GM21423 (cell line): Measurements from ENCODE around the gene ULBP3.
A peak's percentile ranks its signal among the peaks of the same experiment; 100 is the strongest.

Experiments
- ATAC-seq: cut with Tn5 transposase; IDR thresholded peaks from one replicate; pipeline ENCODE4 v1.9.1; 2021; ENCODE audit warnings: mild to moderate bottlenecking, moderate library complexity; ENCODE audit not compliant: unreplicated experiment

Gene ULBP3

DNA sequence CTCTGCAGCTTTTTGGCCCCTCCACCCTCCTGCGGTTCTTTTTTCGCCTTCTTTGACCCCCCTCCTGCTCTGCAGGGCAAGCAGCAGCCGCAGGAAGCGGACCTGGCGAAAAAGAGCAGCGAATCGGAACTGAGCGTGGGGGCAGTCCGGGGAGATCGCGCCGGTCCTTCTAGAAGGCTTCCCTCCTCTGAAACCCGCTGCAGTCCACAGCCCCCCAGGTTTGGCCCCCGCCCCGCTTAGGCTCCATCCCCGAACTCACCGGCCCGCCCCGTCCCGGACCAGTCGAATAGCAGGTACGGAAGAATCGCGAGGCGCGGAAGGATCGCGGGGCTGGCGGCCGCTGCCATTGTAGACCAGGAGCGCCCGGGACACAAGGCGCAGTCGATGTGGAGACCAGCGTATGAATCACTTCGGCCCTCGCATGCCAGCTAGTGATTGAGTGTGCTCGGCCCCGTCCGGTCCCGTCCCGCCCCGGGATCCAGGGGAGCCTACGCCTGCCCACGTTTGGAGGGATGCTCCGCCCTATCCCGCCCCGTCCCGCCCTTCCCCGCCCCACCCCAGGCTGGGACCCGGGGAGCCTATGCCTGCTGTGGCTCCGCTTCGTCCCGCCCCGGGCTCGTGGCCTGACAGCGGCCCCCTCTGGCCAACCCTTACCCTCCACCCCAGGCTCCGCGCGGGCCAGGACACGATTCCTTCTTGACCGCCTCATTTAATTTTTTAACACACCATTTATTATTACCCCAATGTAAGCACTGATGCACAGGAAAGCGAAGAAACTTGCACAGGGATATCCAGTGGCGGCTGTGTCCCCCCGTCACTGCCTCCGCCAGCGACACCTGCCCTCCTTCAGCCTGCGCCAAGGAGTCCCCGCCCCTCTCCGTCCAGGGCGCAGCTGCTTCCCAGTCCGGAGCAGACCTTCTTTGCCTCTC is at the start of gene ULBP3:
ULBP3 (minus strand) TSS at position 402 of the 929 bp plus-strand sequence; CDS start at position 347, 55 bp downstream.
- ATAC-seq, result peak; percentile 78

DNA sequence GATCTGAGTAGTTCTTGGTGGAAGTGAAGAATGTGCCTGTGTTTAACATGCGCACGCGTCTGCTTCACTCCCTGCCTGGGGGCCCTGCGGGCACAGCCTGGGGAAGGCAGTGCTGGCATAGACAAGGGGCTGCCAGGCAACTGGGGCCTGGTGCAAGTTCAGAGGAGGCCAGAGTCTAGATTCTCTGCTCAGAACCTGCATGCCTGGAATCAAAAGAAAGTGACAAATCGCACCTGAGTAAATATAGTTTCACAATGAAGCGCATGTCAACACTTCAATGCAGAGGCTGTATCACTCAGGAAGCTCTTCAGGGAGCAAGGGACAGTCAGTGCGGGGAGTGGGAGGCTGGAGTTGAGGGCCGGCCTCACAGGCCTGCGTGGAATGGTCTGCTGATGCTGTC is 49.7 kb upstream of the ULBP3 start:
- no peak for ATAC-seq

DNA sequence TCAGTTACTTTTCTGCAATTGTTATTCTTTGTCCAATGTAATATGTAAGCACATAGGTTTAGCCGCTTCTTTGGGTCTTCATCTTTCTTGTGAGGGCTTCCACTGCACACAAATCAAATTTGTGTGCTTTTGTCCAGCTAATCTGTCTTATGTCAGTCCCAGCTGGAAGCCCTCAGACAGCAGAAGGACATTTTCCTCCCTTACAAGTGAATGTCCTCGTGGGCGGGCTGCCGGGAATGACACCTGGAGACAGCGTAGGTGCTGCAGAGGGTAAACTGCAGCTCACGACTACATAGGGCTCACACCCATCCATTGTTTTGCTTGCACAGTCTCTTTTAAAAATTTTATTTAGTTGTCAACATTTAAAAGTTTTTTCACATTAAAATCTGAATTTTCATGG is 49.3 kb upstream of the ULBP3 start:
- no peak for ATAC-seq

DNA sequence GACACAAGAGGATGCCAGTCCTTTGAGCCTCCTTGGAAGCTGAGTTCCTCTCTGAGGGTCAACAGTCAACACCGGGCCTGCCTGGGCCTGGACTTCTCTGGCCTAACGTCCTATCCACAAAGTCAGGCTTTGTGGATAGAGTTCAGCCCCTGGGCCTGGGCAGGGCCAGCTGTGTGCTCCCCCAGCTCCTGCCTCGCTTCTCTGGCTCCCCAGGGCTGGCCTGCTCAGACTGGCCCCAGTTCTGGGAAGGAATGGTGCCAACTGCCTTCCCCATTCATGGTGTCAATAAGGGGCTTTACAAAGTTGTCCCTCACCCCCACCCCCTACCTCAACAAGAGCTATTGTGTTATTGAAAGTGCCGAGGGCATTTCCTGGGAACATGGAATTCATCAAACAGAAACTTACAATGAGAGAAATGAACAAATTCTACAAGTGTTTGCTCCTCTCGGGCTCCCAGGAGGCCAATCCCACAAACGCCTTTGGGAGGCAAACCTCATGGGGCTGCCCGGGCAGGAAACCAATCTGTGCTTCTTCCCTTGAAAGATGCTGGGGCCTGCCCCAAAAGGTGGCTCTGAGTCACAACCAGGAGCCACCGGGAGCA is 47.4 kb upstream of the ULBP3 start:
- ATAC-seq, result no peak

DNA sequence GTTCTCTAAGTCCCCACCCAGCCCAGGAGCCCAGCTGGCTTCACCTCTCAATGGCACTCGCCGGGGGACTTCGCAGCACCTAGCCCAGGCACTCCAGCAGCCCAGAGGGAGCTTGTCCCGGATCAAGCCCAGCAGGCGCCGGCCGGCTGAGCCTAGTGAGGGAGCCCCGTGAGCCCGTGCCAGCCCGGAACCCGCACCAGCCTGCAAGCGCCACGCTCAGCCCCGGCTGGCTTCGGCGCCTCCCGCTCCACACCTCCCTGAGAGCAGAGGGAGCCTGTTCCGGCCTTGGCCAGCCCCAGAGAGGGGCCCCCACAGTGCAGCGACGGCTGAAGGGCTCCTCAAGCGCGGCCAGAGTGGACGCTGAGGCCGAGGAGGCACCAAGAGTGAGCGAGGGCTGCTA is 46.8 kb upstream of the ULBP3 start:
- ATAC-seq, result no peak

DNA sequence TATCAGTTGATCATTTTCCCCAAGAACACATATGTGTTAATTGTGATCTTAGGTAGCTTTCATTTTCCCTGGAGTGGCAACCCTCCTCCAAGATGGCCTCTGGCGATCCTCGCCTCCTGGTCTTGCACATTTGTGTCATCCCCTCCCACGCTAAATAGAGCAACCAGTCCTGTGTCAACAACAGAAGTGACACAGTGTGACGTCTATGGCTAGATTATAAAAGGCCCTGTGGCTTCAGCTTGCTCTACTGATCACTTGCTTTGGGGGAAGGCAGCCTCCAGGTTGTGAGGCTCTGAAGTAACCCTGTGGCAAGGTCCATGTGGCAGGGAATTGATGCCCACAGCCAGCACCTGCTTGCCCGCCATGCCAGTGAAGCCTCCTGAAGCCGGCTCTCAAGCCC is 43.3 kb upstream of the ULBP3 start:
- no peak for ATAC-seq

DNA sequence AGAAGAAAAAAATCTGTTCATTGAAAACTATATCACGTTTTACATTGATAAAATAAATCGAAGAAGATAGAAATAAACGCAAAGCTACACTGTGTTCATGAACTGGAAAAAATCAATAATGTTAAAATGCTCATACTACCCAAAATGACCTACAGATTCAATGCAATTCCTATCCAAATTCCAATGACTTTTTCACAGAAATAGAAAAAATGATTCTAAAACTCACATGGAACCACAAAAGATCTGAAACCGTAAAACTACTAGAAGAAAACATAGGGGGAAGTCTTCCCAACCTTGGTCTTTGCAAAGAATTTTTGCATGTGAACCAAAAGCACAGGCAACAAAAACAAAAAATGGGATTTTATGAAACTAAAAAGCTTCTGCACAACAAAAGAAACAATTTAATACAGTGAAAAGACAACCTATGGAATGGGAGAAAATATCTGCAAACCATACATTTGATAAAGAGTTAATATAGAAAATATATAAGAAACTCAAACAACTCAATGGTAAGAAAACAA is 33.9 kb upstream of the ULBP3 start:
- no peak for ATAC-seq

DNA sequence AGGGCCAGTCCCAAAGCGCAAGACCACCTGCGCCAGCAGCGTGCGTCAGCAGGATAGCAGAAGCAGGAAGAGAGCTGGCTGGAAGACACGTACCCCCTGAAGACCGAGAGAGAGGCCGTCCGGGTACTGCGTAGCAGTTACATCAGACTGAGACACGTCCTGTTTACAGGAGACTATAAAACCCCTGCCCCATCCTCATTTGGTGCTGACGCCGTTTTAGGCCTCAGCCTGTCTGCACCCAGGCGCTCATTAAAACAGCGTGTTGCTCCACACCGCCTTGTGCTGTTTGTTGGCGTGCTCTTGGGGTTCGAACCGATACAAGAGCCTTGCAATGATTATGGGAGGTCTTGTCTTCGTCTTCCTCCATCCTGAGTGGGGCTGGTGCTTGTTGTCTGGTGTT is 31.8 kb upstream of the ULBP3 start:
- no peak for ATAC-seq

DNA sequence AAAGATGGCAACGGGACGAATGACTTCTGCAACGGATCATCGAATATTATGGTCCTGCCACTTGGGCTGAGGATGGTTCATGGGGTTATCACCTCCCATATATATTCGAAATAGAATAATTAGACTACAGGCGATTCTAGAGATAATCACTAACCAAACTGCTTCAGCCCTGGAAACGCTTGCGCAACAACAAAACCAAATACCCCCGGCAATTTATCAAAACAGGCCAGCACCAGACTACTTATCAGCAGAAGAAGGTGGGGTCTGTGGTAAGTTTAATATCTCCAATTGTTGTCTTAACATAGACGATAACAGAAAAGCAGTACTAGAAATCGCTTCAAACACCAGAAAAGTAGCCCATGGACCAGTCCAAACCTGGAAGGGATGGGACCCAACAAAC is 31.0 kb upstream of the ULBP3 start:
- no peak for ATAC-seq

DNA sequence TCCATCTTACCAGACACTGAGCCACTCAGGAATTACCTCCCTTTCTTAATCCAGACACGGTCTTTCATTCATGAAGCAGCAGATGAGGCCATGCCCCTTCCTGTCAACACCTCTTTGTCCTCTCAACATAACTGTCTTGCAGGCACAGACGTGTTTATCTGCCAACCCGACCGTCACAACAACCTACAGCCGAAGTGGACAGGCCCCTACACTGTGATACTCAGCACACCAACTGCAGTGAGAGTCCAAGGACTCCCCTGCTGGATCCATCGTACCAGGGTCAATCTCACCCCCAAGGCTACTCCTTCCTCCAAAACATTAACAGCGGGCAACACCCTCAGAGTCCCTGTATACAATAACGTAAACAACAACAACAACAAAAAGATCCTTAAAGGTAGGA is 30.6 kb upstream of the ULBP3 start:
- no peak for ATAC-seq

DNA sequence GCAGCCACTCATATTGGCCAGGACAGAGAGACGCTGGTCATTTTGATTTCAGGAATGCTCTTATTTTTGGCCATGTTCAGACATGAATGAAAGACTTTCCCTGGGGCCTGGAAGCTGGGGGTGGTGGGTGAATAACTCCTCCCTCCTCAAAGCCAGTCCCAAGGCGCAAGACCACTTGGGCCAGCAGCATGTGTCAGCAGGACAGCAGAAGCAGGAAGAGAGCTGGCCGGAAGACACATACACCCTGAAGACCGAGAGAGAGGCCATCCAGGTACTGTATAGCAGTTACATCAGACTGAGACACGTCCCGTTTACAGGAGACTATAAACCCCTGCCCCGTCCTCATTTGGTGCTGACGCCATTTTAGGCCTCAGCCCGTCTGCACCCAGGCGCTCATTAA is 29.2 kb upstream of the ULBP3 start:
- ATAC-seq, result no peak

DNA sequence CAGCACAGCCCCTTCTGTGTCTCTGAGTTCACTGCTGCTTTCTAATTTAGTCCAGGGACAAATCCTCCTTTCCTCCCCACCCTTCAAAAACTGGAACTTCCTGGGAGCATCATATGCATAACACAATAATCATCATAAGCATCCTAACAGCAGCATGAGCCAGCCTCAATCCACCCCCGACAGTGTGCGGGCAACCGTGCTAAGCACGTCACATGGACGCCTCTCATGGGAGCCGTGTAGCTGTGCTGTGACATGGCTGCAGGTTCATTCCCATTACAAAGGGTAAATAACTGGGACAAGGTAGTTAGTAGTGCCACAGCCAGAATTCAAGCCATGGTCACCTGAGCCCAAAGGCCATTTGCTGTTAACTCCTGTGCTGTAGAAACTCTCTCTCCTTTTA is 24.5 kb upstream of the ULBP3 start:
- ATAC-seq, result no peak

DNA sequence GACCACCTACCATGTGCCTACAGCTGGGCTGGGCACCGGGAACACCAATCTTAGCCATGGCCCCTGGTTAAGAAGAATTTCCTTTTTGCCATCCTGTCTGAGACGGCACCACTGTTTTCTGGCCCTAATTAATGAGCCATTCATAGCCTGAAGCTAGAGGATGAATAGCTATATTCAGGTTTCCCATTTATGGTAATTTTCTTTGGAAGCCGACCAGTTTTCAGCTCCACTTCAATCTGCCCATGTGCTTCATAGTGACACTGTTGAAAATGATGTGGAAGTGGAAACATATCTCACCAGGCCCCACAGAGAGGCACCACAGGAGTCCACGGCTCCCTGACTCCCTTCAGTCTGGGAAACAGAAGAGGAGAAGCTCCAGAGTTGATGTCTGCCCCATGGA is 22.6 kb upstream of the ULBP3 start:
- ATAC-seq, result no peak

DNA sequence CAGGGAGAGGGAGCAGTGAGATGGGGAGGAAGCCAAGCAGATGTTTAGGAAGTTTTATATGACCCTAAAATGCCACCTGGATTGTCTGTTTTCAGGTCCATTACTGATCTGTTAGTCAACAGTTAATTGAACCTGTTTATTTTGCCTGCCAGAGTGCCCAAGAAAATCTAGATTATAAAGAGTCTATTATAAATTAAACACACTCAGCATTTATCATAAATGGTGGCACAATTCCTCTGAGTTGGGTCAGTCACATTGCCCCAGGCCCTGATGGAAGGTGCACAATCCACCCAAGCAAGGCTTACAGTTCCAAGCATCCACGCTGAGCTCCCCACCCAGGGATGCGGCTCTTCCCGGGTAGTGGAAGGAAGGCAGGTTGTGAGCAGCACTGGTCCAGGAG is 21.4 kb upstream of the ULBP3 start:
- ATAC-seq, result no peak

DNA sequence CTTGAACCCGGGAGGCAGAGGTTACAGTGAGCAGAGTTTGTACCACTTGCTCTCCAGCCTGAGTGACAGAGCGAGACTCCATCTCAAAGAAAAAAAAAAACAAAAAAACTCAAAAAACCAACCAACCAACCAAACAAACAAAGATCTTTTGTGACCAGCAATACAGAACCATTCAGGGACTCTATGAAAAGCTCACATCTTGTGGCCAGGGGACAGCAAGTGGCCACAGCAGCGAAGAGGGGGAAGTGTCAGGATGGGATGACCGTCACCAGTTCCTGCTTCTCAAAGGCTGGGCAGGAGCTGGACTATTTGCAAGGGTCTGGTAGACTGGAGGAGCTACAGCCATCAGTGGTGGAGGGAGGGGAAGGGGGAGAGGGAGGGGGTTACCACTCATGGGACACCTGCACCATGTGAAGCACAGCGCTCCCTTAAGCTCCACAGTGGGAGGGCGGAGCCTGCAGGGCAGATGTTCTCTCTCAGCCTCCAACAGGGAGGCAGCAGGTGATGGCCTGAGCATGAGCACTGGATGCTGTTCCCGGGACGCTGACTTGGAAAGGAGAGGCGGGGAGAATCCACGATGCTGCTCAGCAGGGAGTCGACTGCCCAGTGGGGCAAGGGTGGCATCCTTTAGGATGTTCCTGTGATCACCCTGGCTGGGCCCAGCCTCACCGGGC is 19.7 kb upstream of the ULBP3 start:
- ATAC-seq, result no peak

DNA sequence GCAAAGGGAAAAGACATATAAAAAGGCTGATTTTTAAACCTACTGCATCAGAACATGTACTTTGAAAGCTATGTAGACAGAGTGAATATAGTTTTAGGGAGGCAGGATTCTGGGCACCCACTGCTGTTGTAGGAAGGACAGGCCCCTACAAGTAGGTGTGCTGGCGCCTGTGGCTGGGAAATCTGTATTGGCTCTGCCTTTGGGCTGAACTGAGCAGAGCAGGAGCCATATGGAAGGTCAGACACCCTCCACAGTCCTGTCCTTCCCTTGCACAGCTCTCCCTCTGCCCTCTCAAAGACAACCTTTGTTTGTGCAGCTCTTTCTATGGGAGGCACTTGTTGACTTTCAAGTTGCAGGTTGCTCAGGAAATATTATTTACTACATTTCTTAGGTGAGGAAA is 18.4 kb upstream of the ULBP3 start:
- ATAC-seq, result no peak

DNA sequence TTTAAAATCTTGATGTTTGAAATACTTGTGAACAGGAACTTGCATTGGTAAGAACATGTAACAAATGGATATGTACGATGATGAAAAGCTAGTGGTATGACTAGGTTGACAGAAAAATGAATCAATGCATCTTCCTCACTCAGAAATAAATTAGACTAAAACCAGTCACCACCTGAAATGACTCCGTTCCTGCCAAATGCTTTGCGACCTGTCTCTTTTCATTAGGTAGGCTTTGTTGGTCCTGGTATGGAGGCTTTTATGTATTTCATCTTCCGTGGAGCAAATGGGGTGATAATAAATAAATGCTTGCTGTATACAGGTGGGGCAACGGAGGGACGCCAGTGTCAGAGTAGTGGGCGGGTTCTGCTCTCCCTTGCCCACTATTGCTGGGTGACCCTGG is 17.1 kb upstream of the ULBP3 start:
- ATAC-seq, result no peak

DNA sequence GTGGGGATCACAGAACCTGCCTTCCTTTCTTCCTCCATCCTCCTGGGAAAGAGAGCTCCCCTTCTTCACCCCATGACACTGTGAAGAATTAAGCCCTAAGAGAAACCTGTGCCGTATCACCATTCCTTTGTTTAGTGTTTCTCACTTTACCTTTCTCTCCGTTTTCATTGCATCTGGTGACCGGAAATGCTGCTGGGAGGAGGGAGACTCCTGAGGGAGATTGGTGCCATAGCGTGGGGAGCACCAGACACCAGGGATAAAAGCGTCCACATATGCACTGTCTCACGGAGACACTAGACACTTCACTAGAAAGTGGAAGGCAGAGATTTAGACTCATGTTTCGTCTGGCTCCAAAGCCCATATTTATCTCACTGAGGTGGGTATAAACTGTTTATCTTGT is 15.5 kb upstream of the ULBP3 start:
- ATAC-seq, result no peak

DNA sequence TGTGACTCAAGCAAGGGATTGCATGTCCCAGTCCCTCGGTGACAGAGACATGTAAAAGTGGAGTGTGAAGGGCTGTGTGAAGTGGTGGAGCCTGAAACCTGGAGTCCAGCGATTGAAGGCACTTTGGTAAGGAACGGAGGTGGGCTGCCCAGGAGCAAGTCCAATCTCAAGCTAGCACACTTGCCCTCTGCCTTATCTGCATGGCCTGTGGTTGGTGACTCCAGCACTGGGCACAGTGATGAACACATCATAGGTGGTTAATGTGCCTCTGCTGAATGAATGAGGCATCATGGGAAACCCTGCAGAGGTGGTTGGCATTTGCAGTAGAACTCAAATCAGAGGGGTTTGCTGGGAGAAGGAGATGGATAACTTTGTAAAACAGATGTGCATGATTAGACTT is 14.9 kb upstream of the ULBP3 start:
- ATAC-seq, result no peak

DNA sequence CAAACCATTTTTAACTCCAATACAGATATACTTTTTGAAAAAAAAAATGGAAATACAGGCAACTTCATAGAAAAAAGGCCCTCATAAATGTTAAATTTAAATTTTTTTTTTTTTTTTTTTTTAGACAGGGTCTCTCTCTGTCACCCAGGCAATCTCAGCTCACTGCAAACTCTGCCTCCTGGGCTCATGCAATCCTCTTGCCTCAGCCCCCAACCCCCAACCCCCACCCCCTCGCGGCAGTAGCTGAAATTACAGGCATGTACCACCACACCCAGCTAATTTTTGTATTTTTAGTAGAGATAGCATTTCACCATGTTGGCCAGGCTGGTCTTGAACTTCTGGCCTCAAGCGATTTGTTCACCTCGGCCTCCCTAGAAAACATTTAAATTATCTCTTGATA is 12.8 kb upstream of the ULBP3 start:
- ATAC-seq, result no peak

DNA sequence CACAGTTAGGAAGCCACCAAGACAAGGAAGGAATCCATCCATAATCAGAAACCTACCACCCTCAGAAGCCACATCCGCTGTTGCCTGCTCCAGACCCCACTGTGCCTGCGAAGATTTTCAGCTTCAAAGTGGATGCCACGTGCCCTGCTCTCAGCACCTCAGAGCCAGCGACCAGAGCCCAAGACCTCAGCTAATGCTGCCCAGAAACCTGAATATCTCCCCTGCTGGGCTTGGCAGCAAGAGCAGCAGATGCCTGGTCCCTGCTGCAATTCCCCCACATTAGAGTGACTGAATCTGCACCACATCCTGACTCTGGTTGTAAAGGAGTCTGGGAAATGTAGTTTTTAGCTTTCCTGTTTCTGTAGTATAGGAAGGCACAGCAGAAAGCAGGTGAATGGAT is 10.7 kb upstream of the ULBP3 start:
- no peak for ATAC-seq

DNA sequence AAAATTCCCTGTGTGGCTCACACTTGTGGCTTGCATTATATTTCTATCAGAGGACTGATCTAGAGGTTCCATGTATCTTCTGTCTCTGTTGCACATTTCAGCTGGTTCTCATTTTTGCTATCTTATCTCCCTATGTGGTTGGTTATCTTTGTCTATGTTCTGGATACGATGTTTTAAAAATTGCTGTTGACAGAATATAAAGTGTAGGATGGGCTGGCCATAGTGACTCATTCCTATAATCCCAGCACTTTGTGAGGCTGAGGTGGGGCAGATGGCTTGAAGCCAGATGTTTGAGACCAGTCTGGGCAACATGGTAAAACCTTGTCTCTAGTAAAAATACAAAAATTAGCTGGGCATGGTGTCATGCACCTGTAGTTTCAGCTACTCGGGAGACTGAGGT is 9.9 kb upstream of the ULBP3 start:
- no peak for ATAC-seq
